ENCODE measurements around the gene B3GAT1. TPM values are rescaled to one million over a fixed set of nuclear protein-coding genes. Genes with fewer than 3 reads are reported as not detected.

The B3GAT1 gene
- total RNA-seq, 1 experiment from 2014 or later: not detected

DNA sequence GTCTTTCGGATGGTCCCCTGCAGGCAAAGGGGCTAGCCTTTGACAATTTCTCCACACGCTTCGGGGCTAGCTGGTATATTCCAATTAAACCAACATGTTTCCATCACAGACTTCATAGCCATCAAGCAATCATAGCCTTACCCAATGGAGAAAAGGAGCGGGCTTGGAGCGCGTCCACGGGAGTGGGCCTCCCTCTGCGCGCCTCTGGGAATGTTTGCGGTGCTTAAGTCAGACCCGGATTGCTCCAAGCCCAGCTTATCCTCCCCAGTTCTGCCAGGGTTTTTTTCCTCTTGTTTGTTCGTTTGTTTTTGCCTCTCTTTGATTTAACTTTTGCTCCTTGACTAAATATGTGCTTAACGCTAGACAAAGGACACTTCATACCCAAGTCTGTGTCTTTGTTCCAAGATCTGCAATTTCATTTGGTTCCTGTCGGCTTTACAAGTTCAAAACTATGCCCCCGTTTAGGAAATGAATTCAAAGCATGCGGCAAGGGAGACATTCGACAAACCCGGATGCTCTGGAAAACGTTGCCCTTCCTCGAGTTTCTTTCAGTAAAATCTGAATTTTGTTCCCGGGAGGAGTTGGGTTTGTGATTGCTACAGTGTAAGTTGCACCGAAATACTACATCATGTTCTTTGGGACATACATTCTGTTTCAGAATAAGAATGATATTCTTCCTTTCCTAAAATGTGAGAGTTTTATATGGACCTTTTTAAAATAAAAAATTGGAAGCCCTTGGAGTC lies 81.3 kb downstream of the B3GAT1 start:
- Histone ChIP-seq H3K79me2 (ENCODE audit: insufficient read depth, low read length) (0 out of 2 replicates have a peak, but pooled peaks cover 4% of the 10 kb centered on the region), H3K9ac (ENCODE audit: low read length) (peak overlapping the region; percentile 5; the same call in 1 of the 2 replicates), H4K20me1 (ENCODE audit: insufficient read depth) (no peaks in the 10 kb centered on the region), H2AFZ (ENCODE audit: low read depth, low read length, poor library complexity, severe bottlenecking) (peak overlapping the region; percentile 98), H3K36me3 (ENCODE audit: control insufficient read depth in 1 of 2, insufficient read depth in 2 of 2, low read length in 2 of 2) (no peaks in the 10 kb centered on the region), H3K4me3 (replicated peaks in 1 of 2; ENCODE audit: low read depth in 1 of 2, low read length in 2 of 2) (peak overlapping the region; percentile 22 to 31), H3K4me1 (ENCODE audit: control insufficient read depth in 1 of 2, insufficient read depth in 2 of 2, low read length in 2 of 2) (peaks cover 17 to 38% of the 10 kb centered on the region in 2 experiments; a peak in 3 of 4 replicates), H3K9me3 (ENCODE audit: control insufficient read depth in 1 of 2, insufficient read depth in 1 of 2, low read depth in 1 of 2, low read length in 2 of 2) (no peaks in the 10 kb centered on the region), H3K27ac (ENCODE audit: low read depth, low read length) (no peak overlapping the region), H3K4me2 (ENCODE audit: low read length) (peak overlapping the region; percentile 63), H3K9me2 (ENCODE audit: insufficient read depth) (no peaks in the 10 kb centered on the region), H3K27me3 (ENCODE audit: insufficient read depth, low read length) (no peaks in the 10 kb centered on the region)
- intact Hi-C loops (cut with micrococcal nuclease): loop anchor here (10.0 kb wide), 1 partner anchor 324 kb away; no protein-coding TSS in a partner anchor
- ChIA-PET RAD21 (ENCODE audit: low non-redundant PET in 1 of 2, low total read pairs in 2 of 2, uncharacterized antibody in 2 of 2, unreplicated experiment in 2 of 2) (no interaction called here), POLR2A (no interaction called here), CTCF (no interaction called here)
- TF ChIP-seq, protein P1, sequence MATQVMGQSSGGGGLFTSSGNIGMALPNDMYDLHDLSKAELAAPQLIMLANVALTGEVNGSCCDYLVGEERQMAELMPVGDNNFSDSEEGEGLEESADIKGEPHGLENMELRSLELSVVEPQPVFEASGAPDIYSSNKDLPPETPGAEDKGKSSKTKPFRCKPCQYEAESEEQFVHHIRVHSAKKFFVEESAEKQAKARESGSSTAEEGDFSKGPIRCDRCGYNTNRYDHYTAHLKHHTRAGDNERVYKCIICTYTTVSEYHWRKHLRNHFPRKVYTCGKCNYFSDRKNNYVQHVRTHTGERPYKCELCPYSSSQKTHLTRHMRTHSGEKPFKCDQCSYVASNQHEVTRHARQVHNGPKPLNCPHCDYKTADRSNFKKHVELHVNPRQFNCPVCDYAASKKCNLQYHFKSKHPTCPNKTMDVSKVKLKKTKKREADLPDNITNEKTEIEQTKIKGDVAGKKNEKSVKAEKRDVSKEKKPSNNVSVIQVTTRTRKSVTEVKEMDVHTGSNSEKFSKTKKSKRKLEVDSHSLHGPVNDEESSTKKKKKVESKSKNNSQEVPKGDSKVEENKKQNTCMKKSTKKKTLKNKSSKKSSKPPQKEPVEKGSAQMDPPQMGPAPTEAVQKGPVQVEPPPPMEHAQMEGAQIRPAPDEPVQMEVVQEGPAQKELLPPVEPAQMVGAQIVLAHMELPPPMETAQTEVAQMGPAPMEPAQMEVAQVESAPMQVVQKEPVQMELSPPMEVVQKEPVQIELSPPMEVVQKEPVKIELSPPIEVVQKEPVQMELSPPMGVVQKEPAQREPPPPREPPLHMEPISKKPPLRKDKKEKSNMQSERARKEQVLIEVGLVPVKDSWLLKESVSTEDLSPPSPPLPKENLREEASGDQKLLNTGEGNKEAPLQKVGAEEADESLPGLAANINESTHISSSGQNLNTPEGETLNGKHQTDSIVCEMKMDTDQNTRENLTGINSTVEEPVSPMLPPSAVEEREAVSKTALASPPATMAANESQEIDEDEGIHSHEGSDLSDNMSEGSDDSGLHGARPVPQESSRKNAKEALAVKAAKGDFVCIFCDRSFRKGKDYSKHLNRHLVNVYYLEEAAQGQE (IDR thresholded peaks at IDR 0.05; ENCODE audit: low read depth): no peak
- TF ChIP-seq SRF (IDR thresholded peaks at IDR 0.05; ENCODE audit: low read depth): no peak
- no peak for TF ChIP-seq SIN3A (IDR thresholded peaks at IDR 0.05; ENCODE audit: low read depth)
- no peak for TF ChIP-seq EGR1 (IDR thresholded peaks at IDR 0.05; ENCODE audit: low read depth)
- TF ChIP-seq MAX (IDR thresholded peaks at IDR 0.05): no peak
- TF ChIP-seq ZNF274 (IDR thresholded peaks at IDR 0.05; ENCODE audit: low read depth, low read length): no peak
- no peak for TF ChIP-seq JUND (IDR thresholded peaks at IDR 0.05)
- TF ChIP-seq YY1 (IDR thresholded peaks at IDR 0.05; ENCODE audit: extremely low read depth, insufficient replicate concordance, low read depth, low read length): no peak
- TF ChIP-seq CBX3 (IDR thresholded peaks at IDR 0.05; ENCODE audit: low read depth): no peak
- no peak for TF ChIP-seq EZH2phosphoT487 (IDR thresholded peaks at IDR 0.05; ENCODE audit: borderline replicate concordance)
- TF ChIP-seq, protein P2, sequence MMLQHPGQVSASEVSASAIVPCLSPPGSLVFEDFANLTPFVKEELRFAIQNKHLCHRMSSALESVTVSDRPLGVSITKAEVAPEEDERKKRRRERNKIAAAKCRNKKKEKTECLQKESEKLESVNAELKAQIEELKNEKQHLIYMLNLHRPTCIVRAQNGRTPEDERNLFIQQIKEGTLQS (IDR thresholded peaks at IDR 0.05): no peak
- TF ChIP-seq SP1 (IDR thresholded peaks at IDR 0.05; ENCODE audit: low read depth): no peak
- TF ChIP-seq ZFX (IDR thresholded peaks at IDR 0.05): no peak
- ATAC-seq: no peak
- no peak for DNase-seq (ENCODE audit: low read depth, low spot score)
- no TSS peak for BruUV-seq (replicated peaks)

Other genes with a start within 250 kb of the B3GAT1 start
- gene NCAPD3, start 188.3 kb downstream of the B3GAT1 start, total RNA-seq (2021; ENCODE audit: unreplicated experiment): 71.0 TPM
- gene VPS26B, start 187.6 kb downstream of the B3GAT1 start, total RNA-seq (2021; ENCODE audit: unreplicated experiment): 26.6 TPM
- 32.2 TPM for gene THYN1, start 158.9 kb downstream of the B3GAT1 start, total RNA-seq (2021; ENCODE audit: unreplicated experiment)
- 21.0 TPM for gene ACAD8, start 158.7 kb downstream of the B3GAT1 start, total RNA-seq (2021; ENCODE audit: unreplicated experiment)
- gene GLB1L3, start 135.9 kb downstream of the B3GAT1 start, total RNA-seq (2021; ENCODE audit: unreplicated experiment): not detected
- gene GLB1L2, start 80.3 kb downstream of the B3GAT1 start, total RNA-seq (2021; ENCODE audit: unreplicated experiment): 27.1 TPM

All from HCT116 (cell line).